ENCODE data around the gene TMEM143. TPM values are rescaled to one million over a fixed set of nuclear protein-coding genes. Genes with fewer than 3 reads are reported as not detected.

TMEM143 gene
- polyA plus RNA-seq, 2 donors, result 4.0 to 9.1 TPM

- Histone ChIP-seq H3K36me3 (ENCODE audit: control insufficient read depth in 2 of 2, insufficient read depth in 2 of 2, low read length in 1 of 2) (no peaks in the 10 kb centered on the region), H3K4me3 (ENCODE audit: low read depth in 1 of 2, low read length in 2 of 2) (peak overlapping the region; percentile 44 to 65), H3K27me3 (ENCODE audit: control insufficient read depth in 1 of 2, insufficient read depth in 2 of 2, low read length in 2 of 2) (no peaks in the 10 kb centered on the region), H3K27ac (ENCODE audit: low read depth in 2 of 2, low read length in 1 of 2) (peak overlapping the region; percentile 97), H3K9me3 (ENCODE audit: control insufficient read depth in 2 of 2, insufficient read depth in 1 of 2, low read depth in 1 of 2, low read length in 1 of 2) (no peaks in the 10 kb centered on the region), H3K4me1 (ENCODE audit: control insufficient read depth in 2 of 2, insufficient read depth in 2 of 2, low read length in 1 of 2) (no peaks in the 10 kb centered on the region)
- 0 to 2% methylated on average over 10 of the region's 10 CpGs for WGBS, 2 donors
Measured at GRCh38 chr19:48363500-48363809, 285 bp downstream of the TMEM143 start.

- Histone ChIP-seq H3K4me3 (ENCODE audit: low read depth in 1 of 2, low read length in 2 of 2) (peak overlapping the region; percentile 44 to 65), H3K4me1 (ENCODE audit: control insufficient read depth in 2 of 2, insufficient read depth in 2 of 2, low read length in 1 of 2) (no peaks in the 10 kb centered on the region), H3K27ac (ENCODE audit: low read depth in 2 of 2, low read length in 1 of 2) (peak overlapping the region; percentile 97), H3K9me3 (ENCODE audit: control insufficient read depth in 2 of 2, insufficient read depth in 1 of 2, low read depth in 1 of 2, low read length in 1 of 2) (no peaks in the 10 kb centered on the region), H3K36me3 (ENCODE audit: control insufficient read depth in 2 of 2, insufficient read depth in 2 of 2, low read length in 1 of 2) (no peaks in the 10 kb centered on the region), H3K27me3 (ENCODE audit: control insufficient read depth in 1 of 2, insufficient read depth in 2 of 2, low read length in 2 of 2) (no peaks in the 10 kb centered on the region)
- 3 to 4% methylated on average over 26 of the region's 26 CpGs for WGBS, 2 donors
Measured at GRCh38 chr19:48362716-48363499, 832 bp downstream of the TMEM143 start.

GRCh38 chr19:48361912-48362311 is 1.8 kb downstream of the TMEM143 start:
- 96 to 97% methylated on average over 3 of the region's 3 CpGs for WGBS, 2 donors
- Histone ChIP-seq H3K4me3 (ENCODE audit: low read depth in 1 of 2, low read length in 2 of 2) (no peak overlapping the region), H3K9me3 (ENCODE audit: control insufficient read depth in 2 of 2, insufficient read depth in 1 of 2, low read depth in 1 of 2, low read length in 1 of 2) (no peaks in the 10 kb centered on the region), H3K27me3 (ENCODE audit: control insufficient read depth in 1 of 2, insufficient read depth in 2 of 2, low read length in 2 of 2) (no peaks in the 10 kb centered on the region), H3K36me3 (ENCODE audit: control insufficient read depth in 2 of 2, insufficient read depth in 2 of 2, low read length in 1 of 2) (no peaks in the 10 kb centered on the region), H3K4me1 (ENCODE audit: control insufficient read depth in 2 of 2, insufficient read depth in 2 of 2, low read length in 1 of 2) (no peaks in the 10 kb centered on the region), H3K27ac (ENCODE audit: low read depth in 2 of 2, low read length in 1 of 2) (no peak overlapping the region)

GRCh38 chr19:48359123-48359522 is 4.6 kb downstream of the TMEM143 start:
- WGBS, 2 donors, result 85 to 95% methylated on average over 5 of the region's 5 CpGs
- Histone ChIP-seq H3K27ac (ENCODE audit: low read depth in 2 of 2, low read length in 1 of 2) (no peak overlapping the region), H3K4me1 (ENCODE audit: control insufficient read depth in 2 of 2, insufficient read depth in 2 of 2, low read length in 1 of 2) (no peaks in the 10 kb centered on the region), H3K4me3 (ENCODE audit: low read depth in 1 of 2, low read length in 2 of 2) (no peak overlapping the region), H3K36me3 (ENCODE audit: control insufficient read depth in 2 of 2, insufficient read depth in 2 of 2, low read length in 1 of 2) (no peaks in the 10 kb centered on the region), H3K9me3 (ENCODE audit: control insufficient read depth in 2 of 2, insufficient read depth in 1 of 2, low read depth in 1 of 2, low read length in 1 of 2) (no peaks in the 10 kb centered on the region), H3K27me3 (ENCODE audit: control insufficient read depth in 1 of 2, insufficient read depth in 2 of 2, low read length in 2 of 2) (no peaks in the 10 kb centered on the region)

GRCh38 chr19:48355365-48355954 is 8.3 kb downstream of the TMEM143 start:
- Histone ChIP-seq H3K4me1 (ENCODE audit: control insufficient read depth in 2 of 2, insufficient read depth in 2 of 2, low read length in 1 of 2) (no peaks in the 10 kb centered on the region), H3K27ac (ENCODE audit: low read depth in 2 of 2, low read length in 1 of 2) (no peak overlapping the region), H3K4me3 (ENCODE audit: low read depth in 1 of 2, low read length in 2 of 2) (no peak overlapping the region), H3K9me3 (ENCODE audit: control insufficient read depth in 2 of 2, insufficient read depth in 1 of 2, low read depth in 1 of 2, low read length in 1 of 2) (no peaks in the 10 kb centered on the region), H3K36me3 (ENCODE audit: control insufficient read depth in 2 of 2, insufficient read depth in 2 of 2, low read length in 1 of 2) (no peaks in the 10 kb centered on the region), H3K27me3 (ENCODE audit: control insufficient read depth in 1 of 2, insufficient read depth in 2 of 2, low read length in 2 of 2) (no peaks in the 10 kb centered on the region)
- 88 to 89% methylated on average over 12 of the region's 12 CpGs for WGBS, 2 donors

- no peaks in the 10 kb centered on the region for H3K36me3 ChIP-seq (ENCODE audit: control insufficient read depth in 2 of 2, insufficient read depth in 2 of 2, low read length in 1 of 2)
- whole genome bisulfite sequencing, 2 donors, result 86 to 88% methylated on average over 15 of the region's 15 CpGs
- no peaks in the 10 kb centered on the region for H3K4me1 ChIP-seq (ENCODE audit: control insufficient read depth in 2 of 2, insufficient read depth in 2 of 2, low read length in 1 of 2)
- H3K27me3 ChIP-seq (ENCODE audit: control insufficient read depth in 1 of 2, insufficient read depth in 2 of 2, low read length in 2 of 2), result no peaks in the 10 kb centered on the region
- no peaks in the 10 kb centered on the region for H3K9me3 ChIP-seq (ENCODE audit: control insufficient read depth in 2 of 2, insufficient read depth in 1 of 2, low read depth in 1 of 2, low read length in 1 of 2)
- no peak overlapping the region for H3K4me3 ChIP-seq (ENCODE audit: low read depth in 1 of 2, low read length in 2 of 2)
- H3K27ac ChIP-seq (ENCODE audit: low read depth in 2 of 2, low read length in 1 of 2), result no peak overlapping the region
Measured at GRCh38 chr19:48354332-48354992, 9.3 kb downstream of the TMEM143 start.

- 87 to 89% methylated on average over 5 of the region's 5 CpGs for WGBS, 2 donors
- Histone ChIP-seq H3K36me3 (ENCODE audit: control insufficient read depth in 2 of 2, insufficient read depth in 2 of 2, low read length in 1 of 2) (no peaks in the 10 kb centered on the region), H3K4me1 (ENCODE audit: control insufficient read depth in 2 of 2, insufficient read depth in 2 of 2, low read length in 1 of 2) (no peaks in the 10 kb centered on the region), H3K4me3 (ENCODE audit: low read depth in 1 of 2, low read length in 2 of 2) (no peak overlapping the region), H3K27me3 (ENCODE audit: control insufficient read depth in 1 of 2, insufficient read depth in 2 of 2, low read length in 2 of 2) (no peaks in the 10 kb centered on the region), H3K27ac (ENCODE audit: low read depth in 2 of 2, low read length in 1 of 2) (no peak overlapping the region), H3K9me3 (ENCODE audit: control insufficient read depth in 2 of 2, insufficient read depth in 1 of 2, low read depth in 1 of 2, low read length in 1 of 2) (no peaks in the 10 kb centered on the region)
Measured at GRCh38 chr19:48353677-48354076, 10.1 kb downstream of the TMEM143 start.

GRCh38 chr19:48351341-48351752 is 12.4 kb downstream of the TMEM143 start:
- Histone ChIP-seq H3K4me3 (ENCODE audit: low read depth in 1 of 2, low read length in 2 of 2) (no peak overlapping the region), H3K27me3 (ENCODE audit: control insufficient read depth in 1 of 2, insufficient read depth in 2 of 2, low read length in 2 of 2) (no peaks in the 10 kb centered on the region), H3K9me3 (ENCODE audit: control insufficient read depth in 2 of 2, insufficient read depth in 1 of 2, low read depth in 1 of 2, low read length in 1 of 2) (no peaks in the 10 kb centered on the region), H3K4me1 (ENCODE audit: control insufficient read depth in 2 of 2, insufficient read depth in 2 of 2, low read length in 1 of 2) (no peaks in the 10 kb centered on the region), H3K36me3 (ENCODE audit: control insufficient read depth in 2 of 2, insufficient read depth in 2 of 2, low read length in 1 of 2) (no peaks in the 10 kb centered on the region), H3K27ac (ENCODE audit: low read depth in 2 of 2, low read length in 1 of 2) (no peak overlapping the region)
- WGBS, 2 donors, result 46 to 51% methylated on average over 8 of the region's 8 CpGs

GRCh38 chr19:48350856-48351255 is 12.9 kb downstream of the TMEM143 start:
- Histone ChIP-seq H3K4me3 (ENCODE audit: low read depth in 1 of 2, low read length in 2 of 2) (no peak overlapping the region), H3K4me1 (ENCODE audit: control insufficient read depth in 2 of 2, insufficient read depth in 2 of 2, low read length in 1 of 2) (no peaks in the 10 kb centered on the region), H3K27ac (ENCODE audit: low read depth in 2 of 2, low read length in 1 of 2) (no peak overlapping the region), H3K27me3 (ENCODE audit: control insufficient read depth in 1 of 2, insufficient read depth in 2 of 2, low read length in 2 of 2) (no peaks in the 10 kb centered on the region), H3K36me3 (ENCODE audit: control insufficient read depth in 2 of 2, insufficient read depth in 2 of 2, low read length in 1 of 2) (no peaks in the 10 kb centered on the region), H3K9me3 (ENCODE audit: control insufficient read depth in 2 of 2, insufficient read depth in 1 of 2, low read depth in 1 of 2, low read length in 1 of 2) (no peaks in the 10 kb centered on the region)
- WGBS, 2 donors, result 89 to 93% methylated on average over 5 of the region's 5 CpGs
